ENCODE data around the gene FAN1.

The FAN1 gene

DNA sequence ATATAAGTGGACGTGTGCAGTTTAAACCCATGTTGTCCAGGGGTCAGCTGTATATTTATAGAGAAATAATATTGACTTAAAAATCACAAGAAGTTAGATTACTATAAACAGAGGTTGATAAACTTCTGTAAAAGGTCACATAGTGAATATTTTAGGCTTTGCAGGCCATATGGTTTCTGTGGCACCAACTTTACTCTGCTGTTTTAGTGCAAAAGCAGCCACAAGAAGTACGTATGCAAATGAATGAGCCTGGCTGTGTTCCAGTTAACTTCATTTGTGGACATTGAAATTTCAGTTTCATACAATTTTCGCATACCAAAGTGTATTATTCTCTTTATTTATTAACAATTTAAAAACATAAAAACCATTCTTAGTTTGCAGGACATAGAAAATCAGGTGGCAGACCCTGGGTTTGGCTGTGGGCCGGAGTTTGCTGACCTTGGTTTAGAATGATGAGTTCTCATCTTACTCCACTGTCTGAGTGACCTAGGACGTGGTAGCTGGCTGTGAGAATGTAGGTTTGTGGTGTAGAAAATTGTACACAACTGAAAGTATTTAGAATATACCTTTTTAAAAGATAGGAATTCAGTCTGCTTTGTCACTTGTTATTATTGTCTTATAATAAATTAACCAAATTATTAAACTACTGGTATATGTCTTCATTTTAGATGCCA is 16.3 kb downstream of the FAN1 start:
- H3K27ac ChIP-seq (ENCODE audit: low read length) = no peak overlapping the region
- H4K20me1 ChIP-seq (ENCODE audit: insufficient read depth, low read length) = no peaks in the 10 kb centered on the region
- no peaks in the 10 kb centered on the region for H3K27me3 ChIP-seq (ENCODE audit: low read depth, low read length)
- H3K4me1 ChIP-seq (ENCODE audit: low read length) = peaks cover 9% of the 10 kb centered on the region
- no peaks in the 10 kb centered on the region for H3K9me3 ChIP-seq (ENCODE audit: insufficient read depth, low read length)
- peaks cover 28% of the 10 kb centered on the region for H3K36me3 ChIP-seq (replicated peaks; ENCODE audit: low read depth, low read length)
- H3K9ac ChIP-seq (ENCODE audit: low read length) = no peak overlapping the region
- no peak overlapping the region for H2AFZ ChIP-seq (ENCODE audit: low read depth, low read length)
- H3K4me3 ChIP-seq (ENCODE audit: low read length) = no peak overlapping the region
- H3K4me2 ChIP-seq (ENCODE audit: low read length) = no peak overlapping the region
- TF ChIP-seq, protein P1, sequence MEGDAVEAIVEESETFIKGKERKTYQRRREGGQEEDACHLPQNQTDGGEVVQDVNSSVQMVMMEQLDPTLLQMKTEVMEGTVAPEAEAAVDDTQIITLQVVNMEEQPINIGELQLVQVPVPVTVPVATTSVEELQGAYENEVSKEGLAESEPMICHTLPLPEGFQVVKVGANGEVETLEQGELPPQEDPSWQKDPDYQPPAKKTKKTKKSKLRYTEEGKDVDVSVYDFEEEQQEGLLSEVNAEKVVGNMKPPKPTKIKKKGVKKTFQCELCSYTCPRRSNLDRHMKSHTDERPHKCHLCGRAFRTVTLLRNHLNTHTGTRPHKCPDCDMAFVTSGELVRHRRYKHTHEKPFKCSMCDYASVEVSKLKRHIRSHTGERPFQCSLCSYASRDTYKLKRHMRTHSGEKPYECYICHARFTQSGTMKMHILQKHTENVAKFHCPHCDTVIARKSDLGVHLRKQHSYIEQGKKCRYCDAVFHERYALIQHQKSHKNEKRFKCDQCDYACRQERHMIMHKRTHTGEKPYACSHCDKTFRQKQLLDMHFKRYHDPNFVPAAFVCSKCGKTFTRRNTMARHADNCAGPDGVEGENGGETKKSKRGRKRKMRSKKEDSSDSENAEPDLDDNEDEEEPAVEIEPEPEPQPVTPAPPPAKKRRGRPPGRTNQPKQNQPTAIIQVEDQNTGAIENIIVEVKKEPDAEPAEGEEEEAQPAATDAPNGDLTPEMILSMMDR (IDR thresholded peaks at IDR 0.05; ENCODE audit: low read depth, low read length) = no peak
- TF ChIP-seq EZH2phosphoT487 (IDR thresholded peaks at IDR 0.05; ENCODE audit: low read depth) = no peak
- H3K79me2 ChIP-seq (ENCODE audit: low read length) = no peaks in the 10 kb centered on the region

DNA sequence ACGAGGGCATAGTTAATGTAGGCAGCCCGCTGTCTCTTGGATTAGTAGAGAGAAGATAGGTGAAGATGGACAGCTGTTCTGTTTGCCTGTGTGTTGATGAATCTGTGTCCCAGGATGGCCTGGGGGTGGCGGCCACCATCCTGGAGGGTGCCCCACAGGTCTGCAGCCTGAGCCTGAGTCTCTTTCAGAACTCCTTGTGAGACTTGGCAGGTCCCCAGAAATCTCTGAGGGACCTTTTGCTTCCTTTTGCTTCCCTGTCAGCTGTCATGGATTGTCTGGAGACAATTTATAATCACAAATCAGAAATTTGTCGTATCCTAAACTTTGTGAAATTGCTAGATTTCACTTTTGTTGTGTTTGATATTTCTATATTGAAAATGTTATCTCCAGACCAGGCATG is 17.4 kb downstream of the FAN1 start:
- H3K4me1 ChIP-seq (ENCODE audit: low read length) = peaks cover 9% of the 10 kb centered on the region
- H3K4me2 ChIP-seq (ENCODE audit: low read length) = no peak overlapping the region
- H3K79me2 ChIP-seq (ENCODE audit: low read length) = no peaks in the 10 kb centered on the region
- H3K27me3 ChIP-seq (ENCODE audit: low read depth, low read length) = no peaks in the 10 kb centered on the region
- no peak overlapping the region for H3K27ac ChIP-seq (ENCODE audit: low read length)
- TF ChIP-seq EZH2phosphoT487 (IDR thresholded peaks at IDR 0.05; ENCODE audit: low read depth) = no peak
- TF ChIP-seq, protein P1 (IDR thresholded peaks at IDR 0.05; ENCODE audit: low read depth, low read length) = no peak
- H4K20me1 ChIP-seq (ENCODE audit: insufficient read depth, low read length) = no peaks in the 10 kb centered on the region
- H3K4me3 ChIP-seq (ENCODE audit: low read length) = no peak overlapping the region
- H3K9me3 ChIP-seq (ENCODE audit: insufficient read depth, low read length) = no peaks in the 10 kb centered on the region
- H2AFZ ChIP-seq (ENCODE audit: low read depth, low read length) = no peak overlapping the region
- no peak overlapping the region for H3K9ac ChIP-seq (ENCODE audit: low read length)
- peaks cover 30% of the 10 kb centered on the region for H3K36me3 ChIP-seq (replicated peaks; ENCODE audit: low read depth, low read length)

DNA sequence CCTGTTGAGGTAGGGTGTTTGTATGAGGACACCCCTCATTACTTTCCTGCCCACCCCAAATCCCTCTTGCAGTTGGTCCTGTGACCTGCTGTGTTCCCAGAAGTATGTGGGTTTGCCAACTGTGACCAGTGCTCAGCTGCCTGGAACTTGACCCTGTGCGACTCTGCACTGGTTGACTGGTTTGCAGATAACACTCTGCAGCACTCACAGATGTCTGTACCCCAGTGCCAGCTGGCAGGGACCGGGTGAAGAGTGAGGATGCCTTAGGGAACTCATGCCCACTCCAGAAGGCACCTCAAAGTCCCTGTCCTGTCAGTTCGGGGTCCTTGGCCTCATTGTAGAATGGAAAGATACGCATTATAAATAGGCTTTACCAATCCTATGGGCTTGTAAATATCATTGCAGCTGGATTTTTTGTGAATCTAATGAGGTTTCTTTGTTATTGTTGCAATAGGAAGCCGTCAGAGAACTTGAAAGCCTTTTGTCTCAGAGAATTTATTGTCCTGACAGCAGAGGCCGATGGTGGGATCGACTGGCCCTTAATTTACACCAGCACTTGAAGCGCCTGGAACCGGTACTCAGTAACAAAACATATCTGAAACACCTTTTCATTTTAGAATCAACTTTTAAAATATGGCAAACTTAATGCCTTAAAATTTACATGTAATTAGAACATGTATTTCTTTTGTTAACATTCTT is 18.2 kb downstream of the FAN1 start:
- H4K20me1 ChIP-seq (ENCODE audit: insufficient read depth, low read length) = no peaks in the 10 kb centered on the region
- H3K4me2 ChIP-seq (ENCODE audit: low read length) = no peak overlapping the region
- H3K27ac ChIP-seq (ENCODE audit: low read length) = no peak overlapping the region
- H3K36me3 ChIP-seq (replicated peaks; ENCODE audit: low read depth, low read length) = peaks cover 30% of the 10 kb centered on the region
- H3K9ac ChIP-seq (ENCODE audit: low read length) = no peak overlapping the region
- no peak overlapping the region for H2AFZ ChIP-seq (ENCODE audit: low read depth, low read length)
- no peak overlapping the region for H3K4me3 ChIP-seq (ENCODE audit: low read length)
- no peak for TF ChIP-seq EZH2phosphoT487 (IDR thresholded peaks at IDR 0.05; ENCODE audit: low read depth)
- TF ChIP-seq, protein P1 (IDR thresholded peaks at IDR 0.05; ENCODE audit: low read depth, low read length) = no peak
- no peaks in the 10 kb centered on the region for H3K79me2 ChIP-seq (ENCODE audit: low read length)
- H3K27me3 ChIP-seq (ENCODE audit: low read depth, low read length) = no peaks in the 10 kb centered on the region
- no peaks in the 10 kb centered on the region for H3K9me3 ChIP-seq (ENCODE audit: insufficient read depth, low read length)
- H3K4me1 ChIP-seq (ENCODE audit: low read length) = peaks cover 9% of the 10 kb centered on the region

DNA sequence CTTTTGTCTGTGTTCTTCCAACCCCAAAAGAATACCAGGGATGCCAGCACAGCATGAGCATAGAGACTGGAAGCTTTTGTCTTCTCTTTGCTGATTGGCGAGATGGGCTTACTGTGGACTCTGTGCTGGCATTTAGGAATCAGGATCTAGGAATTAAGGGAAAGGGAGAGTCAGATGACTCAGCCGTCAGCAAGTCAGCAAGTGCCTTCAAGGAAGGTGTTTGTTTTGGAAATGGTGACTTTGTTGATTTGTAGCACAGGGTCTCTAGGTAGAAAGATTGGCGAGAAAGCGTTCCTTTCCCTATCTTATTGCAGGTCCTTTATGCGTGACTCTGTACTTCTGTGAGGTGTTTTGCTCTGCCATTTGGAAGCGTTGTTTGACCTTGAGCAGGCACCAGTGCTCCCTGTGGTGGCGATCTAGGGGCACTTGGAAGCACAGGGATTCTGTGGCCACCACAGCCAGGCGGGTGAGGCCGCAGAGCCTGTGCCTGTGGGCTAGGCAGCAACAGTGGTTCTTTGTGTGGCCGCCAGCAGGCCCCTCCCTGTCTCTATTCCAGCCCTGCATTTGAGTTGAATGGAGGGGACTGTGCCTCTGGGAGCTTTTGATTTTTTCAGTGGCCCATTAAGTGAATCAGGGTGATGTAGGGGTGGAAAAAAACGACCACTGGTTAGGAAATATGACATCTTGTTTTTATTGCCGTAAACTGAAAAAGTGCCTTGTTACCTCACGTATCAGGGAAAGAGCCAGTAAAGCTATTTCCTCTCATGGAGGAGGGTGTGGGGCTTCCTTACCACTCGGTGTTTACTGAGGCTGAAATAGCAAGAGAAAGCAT is 19.0 kb downstream of the FAN1 start:
- no peak overlapping the region for H3K9ac ChIP-seq (ENCODE audit: low read length)
- no peak overlapping the region for H3K4me3 ChIP-seq (ENCODE audit: low read length)
- no peaks in the 10 kb centered on the region for H3K79me2 ChIP-seq (ENCODE audit: low read length)
- H3K4me2 ChIP-seq (ENCODE audit: low read length) = no peak overlapping the region
- peaks cover 33% of the 10 kb centered on the region for H3K36me3 ChIP-seq (replicated peaks; ENCODE audit: low read depth, low read length)
- no peaks in the 10 kb centered on the region for H3K9me3 ChIP-seq (ENCODE audit: insufficient read depth, low read length)
- TF ChIP-seq EZH2phosphoT487 (IDR thresholded peaks at IDR 0.05; ENCODE audit: low read depth) = no peak
- TF ChIP-seq, protein P1 (IDR thresholded peaks at IDR 0.05; ENCODE audit: low read depth, low read length) = no peak
- no peak overlapping the region for H2AFZ ChIP-seq (ENCODE audit: low read depth, low read length)
- H3K27ac ChIP-seq (ENCODE audit: low read length) = no peak overlapping the region
- H3K4me1 ChIP-seq (ENCODE audit: low read length) = peaks cover 12% of the 10 kb centered on the region
- H3K27me3 ChIP-seq (ENCODE audit: low read depth, low read length) = no peaks in the 10 kb centered on the region
- H4K20me1 ChIP-seq (ENCODE audit: insufficient read depth, low read length) = no peaks in the 10 kb centered on the region
